Gastrocnemius medialis (tissue), 4 donors: ENCODE data around the gene PLCG2.

Experiments used
- POLR2A ChIP-seq, 2 donors: fragments of 450-650 bp; IDR thresholded peaks; one replicate each; pipeline ENCODE4 v1.6.1; 2017; ENCODE audit warnings: antibody characterized with exemption in 2 of 2, mild to moderate bottlenecking in 2 of 2, moderate library complexity in 2 of 2
- TF ChIP-seq, protein P1 (sequence below), 5 experiments: fragments of 450-650 bp in 3 of 5; fragments of 200-600 bp in 2 of 5; sonication (generic) in 2 of 5; IDR thresholded peaks in 4 of 5; conservative IDR thresholded peaks in 1 of 5; 1 replicate in 4 of 5; 2 replicates in 1 of 5; pipeline ENCODE4 v1.5.1; 2016 to 2019; ENCODE audit warnings: antibody characterized with exemption in 5 of 5, mild to moderate bottlenecking in 3 of 5, moderate library complexity in 3 of 5

DNA sequence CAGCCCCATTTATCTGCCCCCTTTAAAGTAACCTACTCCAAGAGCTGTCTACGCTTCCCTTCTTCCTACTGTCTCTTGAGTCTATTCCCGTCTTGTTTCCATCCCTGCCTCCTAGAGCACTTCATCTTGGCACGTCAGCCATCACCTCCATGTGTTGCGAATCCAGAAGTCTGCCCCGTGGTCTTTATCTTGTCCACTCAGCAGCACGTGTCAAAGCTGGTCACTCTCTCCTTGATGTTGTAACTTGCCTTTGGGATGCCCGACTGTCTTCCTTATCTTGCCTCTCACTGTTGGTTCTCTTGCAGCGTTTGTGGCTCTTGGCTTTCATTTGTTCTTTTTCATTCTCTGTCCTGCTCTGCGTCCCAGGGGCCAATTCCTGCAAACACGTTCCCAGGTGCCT is 99.4 kb downstream of the PLCG2 start:
- no peak for TF ChIP-seq POLR2A (IDR thresholded peaks at IDR 0.05)
- TF ChIP-seq, protein P1, sequence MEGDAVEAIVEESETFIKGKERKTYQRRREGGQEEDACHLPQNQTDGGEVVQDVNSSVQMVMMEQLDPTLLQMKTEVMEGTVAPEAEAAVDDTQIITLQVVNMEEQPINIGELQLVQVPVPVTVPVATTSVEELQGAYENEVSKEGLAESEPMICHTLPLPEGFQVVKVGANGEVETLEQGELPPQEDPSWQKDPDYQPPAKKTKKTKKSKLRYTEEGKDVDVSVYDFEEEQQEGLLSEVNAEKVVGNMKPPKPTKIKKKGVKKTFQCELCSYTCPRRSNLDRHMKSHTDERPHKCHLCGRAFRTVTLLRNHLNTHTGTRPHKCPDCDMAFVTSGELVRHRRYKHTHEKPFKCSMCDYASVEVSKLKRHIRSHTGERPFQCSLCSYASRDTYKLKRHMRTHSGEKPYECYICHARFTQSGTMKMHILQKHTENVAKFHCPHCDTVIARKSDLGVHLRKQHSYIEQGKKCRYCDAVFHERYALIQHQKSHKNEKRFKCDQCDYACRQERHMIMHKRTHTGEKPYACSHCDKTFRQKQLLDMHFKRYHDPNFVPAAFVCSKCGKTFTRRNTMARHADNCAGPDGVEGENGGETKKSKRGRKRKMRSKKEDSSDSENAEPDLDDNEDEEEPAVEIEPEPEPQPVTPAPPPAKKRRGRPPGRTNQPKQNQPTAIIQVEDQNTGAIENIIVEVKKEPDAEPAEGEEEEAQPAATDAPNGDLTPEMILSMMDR (IDR thresholded peaks at IDR 0.05 in 4 of 5, conservative IDR thresholded peaks at IDR 0.05 in 1 of 5) = no peak
